Measurements from ENCODE around the gene ATP5MC2. TPM values are rescaled to one million over a fixed set of nuclear protein-coding genes. Genes with fewer than 3 reads are reported as not detected.
"Not testable (repeated sequence)": the region's sequence is repeated elsewhere in the genome, so short reads cannot be mapped to it uniquely, and the experiment has no call there.

ATP5MC2 gene
- total RNA-seq, 2 donors from 2014 or later: 346 to 392 TPM

- intact Hi-C loops (cut with DNase I): no loop called here
- H3K9me3 ChIP-seq: no peaks in the 10 kb centered on the region
- no peak overlapping the region for H3K27ac ChIP-seq
- no peaks in the 10 kb centered on the region for H3K36me3 ChIP-seq
- no peaks in the 10 kb centered on the region for H3K4me1 ChIP-seq
- H3K27me3 ChIP-seq: peaks cover 3% of the 10 kb centered on the region
- H3K9ac ChIP-seq (ENCODE audit: low read depth in 2 of 2, low read length in 2 of 2): no peak overlapping the region
- H3K4me3 ChIP-seq: no peak overlapping the region
- no peak for DNase-seq
- TF ChIP-seq CTCF (IDR thresholded peaks at IDR 0.05): no peak
These were observed 12.3 kb upstream of the ATP5MC2 start for GRCh38 chr12:53688134-53688533.

GRCh38 chr12:53686436-53686835, 10.6 kb upstream of the ATP5MC2 start:
- H3K9me3 ChIP-seq: no peaks in the 10 kb centered on the region
- intact Hi-C loops (cut with DNase I): no loop called here
- no peaks in the 10 kb centered on the region for H3K36me3 ChIP-seq
- no peak overlapping the region for H3K9ac ChIP-seq (ENCODE audit: low read depth in 2 of 2, low read length in 2 of 2)
- TF ChIP-seq CTCF (IDR thresholded peaks at IDR 0.05): no peak
- no peak overlapping the region for H3K4me3 ChIP-seq
- no peaks in the 10 kb centered on the region for H3K4me1 ChIP-seq
- H3K27ac ChIP-seq: no peak overlapping the region
- H3K27me3 ChIP-seq: no peaks in the 10 kb centered on the region
- no peak for DNase-seq

GRCh38 chr12:53684654-53685220, 8.9 kb upstream of the ATP5MC2 start:
- no peak for TF ChIP-seq CTCF (IDR thresholded peaks at IDR 0.05)
- Histone ChIP-seq H3K36me3 (no peaks in the 10 kb centered on the region), H3K4me1 (no peaks in the 10 kb centered on the region), H3K9ac (ENCODE audit: low read depth in 2 of 2, low read length in 2 of 2) (no peak overlapping the region), H3K9me3 (no peaks in the 10 kb centered on the region), H3K4me3 (no peak overlapping the region), H3K27ac (no peak overlapping the region), H3K27me3 (no peaks in the 10 kb centered on the region)
- intact Hi-C loops (cut with DNase I): no loop called here
- DNase-seq: no peak

GRCh38 chr12:53683983-53684382, 8.1 kb upstream of the ATP5MC2 start:
- Histone ChIP-seq H3K27ac (no peak overlapping the region), H3K9me3 (no peaks in the 10 kb centered on the region), H3K4me1 (no peaks in the 10 kb centered on the region), H3K36me3 (no peaks in the 10 kb centered on the region), H3K9ac (ENCODE audit: low read depth in 2 of 2, low read length in 2 of 2) (no peak overlapping the region), H3K27me3 (no peaks in the 10 kb centered on the region), H3K4me3 (no peak overlapping the region)
- DNase-seq: no peak
- no peak for TF ChIP-seq CTCF (IDR thresholded peaks at IDR 0.05)
- intact Hi-C loops (cut with DNase I): no loop called here

- intact Hi-C loops (cut with DNase I): no loop called here
- no peak overlapping the region for H3K27ac ChIP-seq
- H3K36me3 ChIP-seq: no peaks in the 10 kb centered on the region
- H3K9me3 ChIP-seq: no peaks in the 10 kb centered on the region
- H3K9ac ChIP-seq (ENCODE audit: low read depth in 2 of 2, low read length in 2 of 2): no peak overlapping the region
- no peak for DNase-seq
- no peak for TF ChIP-seq CTCF (IDR thresholded peaks at IDR 0.05)
- H3K4me1 ChIP-seq: no peaks in the 10 kb centered on the region
- H3K27me3 ChIP-seq: no peaks in the 10 kb centered on the region
- H3K4me3 ChIP-seq: no peak overlapping the region
These were observed 7.6 kb upstream of the ATP5MC2 start for GRCh38 chr12:53683494-53683893.

- H3K27me3 ChIP-seq; H3K4me1 ChIP-seq; H3K9me3 ChIP-seq; H3K27ac ChIP-seq; intact Hi-C loops (cut with DNase I); H3K9ac ChIP-seq (ENCODE audit: low read depth in 2 of 2, low read length in 2 of 2); H3K4me3 ChIP-seq; H3K36me3 ChIP-seq; DNase-seq: not testable (repeated sequence)
These were observed 4.2 kb upstream of the ATP5MC2 start for GRCh38 chr12:53680061-53680460.
